Hematopoietic multipotent progenitor cell treated with erythropoietin and hydrocortisone succinate and interleukin-3 and kit ligand, for 8 days (in vitro differentiated cells): Measurements from ENCODE around the gene FAM20B.
"Not testable (repeated sequence)": the region's sequence is repeated elsewhere in the genome, so short reads cannot be mapped to it uniquely, and the experiment has no call there.

Experiments
- DNase-seq: peaks from one replicate; pipeline ENCODE4 v3.0.0-alpha.2; 2015

FAM20B gene

GRCh38 chr1:179023946-179024650 lies 1.6 kb upstream of the FAM20B start:
- peak; percentile 20 for DNase-seq

DNA sequence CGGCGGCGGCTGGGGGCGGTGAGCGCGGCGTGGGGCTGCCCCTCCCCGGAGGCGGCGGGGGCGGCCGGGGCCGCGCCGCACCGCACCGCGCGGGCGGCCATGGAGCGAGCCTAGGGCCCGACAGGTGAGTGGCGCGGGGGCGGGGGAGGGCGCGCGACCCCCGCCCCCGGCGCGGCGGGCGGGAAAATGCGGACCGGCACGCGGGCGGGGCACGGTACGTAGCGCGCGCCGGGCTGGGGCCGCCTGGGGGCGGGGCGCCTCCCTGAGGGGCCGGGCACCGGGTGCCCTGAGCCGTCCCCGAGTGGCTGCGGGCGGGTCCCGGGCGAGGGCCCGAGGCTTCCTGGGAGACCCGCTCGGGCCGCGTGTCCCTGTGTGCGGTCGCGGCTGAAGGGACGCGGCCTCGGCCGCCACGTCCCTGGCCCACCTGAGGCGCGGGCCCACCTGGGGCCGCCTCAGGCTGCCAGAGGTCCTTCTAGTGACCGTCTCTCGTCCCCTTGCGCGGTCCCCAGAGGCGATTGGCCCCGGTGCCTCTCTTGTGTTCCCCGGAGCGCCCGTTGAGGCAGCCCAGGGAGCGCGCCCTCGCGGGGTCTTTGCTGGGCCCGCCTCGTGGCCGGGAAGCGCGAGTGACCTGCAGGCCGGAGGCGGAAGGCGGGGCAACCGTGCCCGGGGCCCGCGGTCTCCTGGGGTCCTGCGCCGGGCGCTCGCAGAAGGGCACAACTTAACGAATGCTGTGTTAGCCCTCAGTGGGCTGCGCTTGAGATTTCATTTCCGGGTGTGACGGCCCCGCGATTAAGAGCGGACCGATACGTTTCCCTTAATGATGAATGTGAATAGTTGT lies 500 bp downstream of the FAM20B start:
- peak; percentile 83 for DNase-seq

- no peak for DNase-seq
These were observed 1.3 kb downstream of the FAM20B start for GRCh38 chr1:179026813-179027669.

- DNase-seq: peak; percentile 80
These were observed 3.6 kb downstream of the FAM20B start for GRCh38 chr1:179029321-179029759.

GRCh38 chr1:179030130-179030529 lies 4.4 kb downstream of the FAM20B start:
- no peak for DNase-seq

GRCh38 chr1:179030683-179031082 lies 5.0 kb downstream of the FAM20B start:
- no peak for DNase-seq

- DNase-seq: no peak
These were observed 5.6 kb downstream of the FAM20B start for GRCh38 chr1:179031284-179031683.

GRCh38 chr1:179031855-179032513 lies 6.3 kb downstream of the FAM20B start:
- peak; percentile 83 for DNase-seq

- DNase-seq: no peak
These were observed 9.0 kb downstream of the FAM20B start for GRCh38 chr1:179034720-179035119.

- DNase-seq: no peak
These were observed 11.3 kb downstream of the FAM20B start for GRCh38 chr1:179036844-179037465.

GRCh38 chr1:179038528-179039281 lies 13.0 kb downstream of the FAM20B start:
- peak; percentile 51 for DNase-seq

DNA sequence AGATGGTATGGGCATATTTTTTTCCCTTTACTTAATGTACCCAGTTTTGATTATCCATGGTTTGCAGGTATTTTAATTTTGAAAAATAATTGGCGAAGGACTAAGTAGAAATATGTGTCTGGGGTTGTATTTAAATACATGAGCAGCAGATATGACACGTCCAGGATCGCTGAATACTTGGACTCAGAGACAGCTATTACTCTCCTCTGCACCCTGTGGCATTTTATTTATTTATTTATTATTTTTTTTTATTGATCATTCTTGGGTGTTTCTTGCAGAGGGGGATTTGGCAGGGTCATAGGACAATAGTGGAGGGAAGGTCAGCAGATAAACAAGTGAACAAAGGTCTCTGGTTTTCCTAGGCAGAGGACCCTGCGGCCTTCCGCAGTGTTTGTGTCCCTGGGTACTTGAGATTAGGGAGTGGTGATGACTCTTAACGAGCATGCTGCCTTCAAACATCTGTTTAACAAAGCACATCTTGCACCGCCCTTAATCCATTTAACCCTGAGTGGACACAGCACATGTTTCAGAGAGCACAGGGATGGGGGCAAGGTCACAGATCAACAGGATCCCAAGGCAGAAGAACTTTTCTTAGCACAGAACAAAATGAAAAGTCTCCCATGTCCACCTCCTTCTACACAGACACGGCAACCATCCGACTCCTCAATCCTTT lies 13.9 kb downstream of the FAM20B start:
- DNase-seq: peak; percentile 43

DNA sequence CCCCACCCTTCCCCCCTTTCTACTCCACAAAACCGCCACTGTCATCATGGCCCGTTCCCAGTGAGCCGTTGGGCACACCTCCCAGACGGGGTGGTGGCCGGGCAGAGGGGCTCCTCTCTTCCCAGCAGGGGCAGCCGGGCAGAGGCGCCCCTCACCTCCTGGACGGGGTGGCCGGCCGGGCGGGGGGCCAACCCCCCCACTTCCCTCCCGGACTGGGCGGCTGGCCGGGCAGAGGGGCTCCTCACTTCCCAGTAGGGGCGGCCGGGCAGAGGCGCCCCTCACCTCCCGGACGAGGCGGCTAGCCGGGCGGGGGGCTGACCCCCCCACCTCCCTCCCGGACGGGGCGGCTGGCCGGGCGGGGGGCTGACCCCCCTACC lies 14.5 kb downstream of the FAM20B start:
- not testable (repeated sequence) for DNase-seq

- DNase-seq: no peak
These were observed 16.4 kb downstream of the FAM20B start for GRCh38 chr1:179042087-179042486.

GRCh38 chr1:179042700-179043099 lies 17.0 kb downstream of the FAM20B start:
- no peak for DNase-seq

DNA sequence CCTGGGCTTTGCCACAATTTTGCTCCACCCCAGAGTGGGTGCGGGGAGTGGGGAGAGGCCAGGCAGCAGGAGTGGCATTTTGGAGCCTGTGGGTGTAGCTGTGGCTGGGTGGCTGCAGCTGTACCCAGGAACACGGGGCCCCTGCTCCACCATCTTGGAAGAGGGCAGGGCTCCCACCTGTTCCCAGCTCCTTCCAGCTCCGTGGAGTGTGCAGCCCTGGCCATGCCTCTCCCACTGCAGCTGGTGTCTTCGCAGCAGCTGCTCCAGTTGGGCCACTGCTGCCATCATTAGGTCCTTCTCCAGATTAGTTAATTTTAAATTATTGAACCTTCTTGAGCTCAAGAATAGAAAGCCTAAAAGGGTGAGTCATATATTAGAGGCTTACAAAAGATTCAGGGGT lies 17.6 kb downstream of the FAM20B start:
- DNase-seq: no peak

DNA sequence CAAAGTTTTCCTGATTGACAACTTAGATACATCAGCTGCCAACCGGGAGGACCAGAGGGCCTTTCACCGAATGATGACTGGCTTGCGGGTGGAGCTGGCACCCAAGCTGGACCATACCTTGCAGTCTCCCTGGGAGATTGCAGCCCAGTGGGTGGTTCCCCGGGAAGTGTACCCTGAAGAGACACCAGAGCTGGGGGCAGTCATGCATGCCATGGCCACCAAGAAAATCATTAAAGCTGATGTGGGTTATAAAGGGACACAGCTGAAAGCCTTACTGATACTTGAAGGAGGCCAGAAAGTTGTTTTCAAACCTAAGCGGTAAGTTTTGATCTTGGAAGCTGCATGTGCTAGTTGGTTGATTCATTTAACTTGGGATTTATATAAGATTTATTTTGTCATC lies 18.2 kb downstream of the FAM20B start:
- DNase-seq: no peak

- DNase-seq: peak; percentile 98
These were observed 21.3 kb downstream of the FAM20B start for GRCh38 chr1:179046808-179047635.

GRCh38 chr1:179047636-179047997 lies 21.9 kb downstream of the FAM20B start:
- DNase-seq: no peak
